CD8-positive, alpha-beta memory T cell (primary cell): Measurements from ENCODE around the gene ZBTB21. TPM values are rescaled to one million over a fixed set of nuclear protein-coding genes. Genes with fewer than 3 reads are reported as not detected.

Experiments
- CTCF ChIA-PET: fragments of 350-600 bp; sonication (Branson Sonifier 250); formaldehyde crosslinking; loops from one replicate; lab custom pipeline; 2021; ENCODE audit warnings: antibody characterized with exemption; lab: Charles Lee
- POLR2A ChIA-PET: fragments of 350-600 bp; sonication (Branson Sonifier 250); formaldehyde crosslinking; loops from one replicate; lab custom pipeline; 2021; ENCODE audit warnings: antibody characterized with exemption; lab: Charles Lee
- DNase-seq, 5 donors: peaks; one replicate each; pipeline versions ENCODE4 v3.0.0 to v3.0.0-alpha.2; 2020 to 2022; ENCODE audit warnings: mixed read lengths in 1 of 5
- H3K27ac ChIP-seq: one replicate; pipeline ENCODE4 v1.7.0; 2013; ENCODE audit warnings: low read depth, mild to moderate bottlenecking, low read length, moderate library complexity
- H3K27me3 ChIP-seq: 2 replicates; pipeline ENCODE4 v1.7.0; 2013; ENCODE audit warnings: low read length, mild to moderate bottlenecking; ENCODE audit not compliant: insufficient read depth, poor library complexity, severe bottlenecking
- H3K36me3 ChIP-seq: 2 replicates; pipeline ENCODE4 v1.7.0; 2013; ENCODE audit warnings: mild to moderate bottlenecking, low read length, moderate library complexity; ENCODE audit not compliant: insufficient read depth
- H3K4me1 ChIP-seq: 2 replicates; pipeline ENCODE4 v1.7.0; 2013; ENCODE audit warnings: mild to moderate bottlenecking, low read length, moderate library complexity; ENCODE audit not compliant: insufficient read depth
- H3K4me3 ChIP-seq: 2 replicates; pipeline ENCODE4 v1.7.0; 2013; ENCODE audit warnings: mild to moderate bottlenecking, low read length
- H3K9me3 ChIP-seq: 2 replicates; pipeline ENCODE4 v1.7.0; 2013; ENCODE audit warnings: mild to moderate bottlenecking, low read length
- H3K27ac Mint-ChIP-seq, 8 donors: one replicate each; pipeline ENCODE4 v1.8.0; 2020 to 2021; ENCODE audit warnings: mixed read lengths in 8 of 8, mild to moderate bottlenecking in 6 of 8, inconsistent platforms in 3 of 8, moderate library complexity in 3 of 8
- H3K27me3 Mint-ChIP-seq, 2 donors: one replicate each; pipeline ENCODE4 v1.8.0; 2020 to 2021; ENCODE audit warnings: mixed read lengths in 2 of 2, mild to moderate bottlenecking in 1 of 2, moderate library complexity in 1 of 2
- H3K36me3 Mint-ChIP-seq, 3 donors: one replicate each; pipeline ENCODE4 v1.8.0; 2020 to 2021; ENCODE audit warnings: mixed read lengths in 3 of 3, inconsistent platforms in 1 of 3, mild to moderate bottlenecking in 1 of 3
- H3K4me1 Mint-ChIP-seq, 3 donors: one replicate each; pipeline ENCODE4 v1.8.0; 2020 to 2021; ENCODE audit warnings: mixed read lengths in 3 of 3, inconsistent platforms in 1 of 3, mild to moderate bottlenecking in 1 of 3
- H3K4me3 Mint-ChIP-seq, 7 donors: one replicate each; pipeline ENCODE4 v1.8.0; 2020 to 2021; ENCODE audit warnings: mixed read lengths in 7 of 7, mild to moderate bottlenecking in 6 of 7, moderate library complexity in 4 of 7, inconsistent platforms in 2 of 7
- H3K9me3 Mint-ChIP-seq, 5 donors: one replicate each; pipeline ENCODE4 v1.8.0; 2020 to 2022; ENCODE audit warnings: mixed read lengths in 5 of 5, mild to moderate bottlenecking in 3 of 5, moderate library complexity in 2 of 5, inconsistent platforms in 1 of 5
- polyA plus RNA-seq: library from polyadenylated mRNA; unstranded; fragments of 300-500 nt; fragmentation: Illumina TruSeq; gene quantifications from one replicate; pipeline ENCODE4 v1.2.3, GENCODE V29; 2021
- total RNA-seq, 2 experiments: library from RNA; stranded (reverse); gene quantifications; one replicate each; pipeline ENCODE4 v1.2.3, GENCODE V29; 2021

ZBTB21 gene
- total and polyA plus RNA-seq, 3 experiments from 2014 or later, result 5.9 to 43.6 (median 39.0) TPM

GRCh38 chr21:42043201-42043895, 33.2 kb upstream of the ZBTB21 start:
- Mint-ChIP-seq H3K27ac (no peak overlapping the region), H3K4me3 (no peak overlapping the region), H3K36me3 (no peaks in the 10 kb centered on the region), H3K27me3 (peaks cover 0 to 8% of the 10 kb centered on the region in 2 donors), H3K4me1 (peaks cover 0 to 2% (median 0%) of the 10 kb centered on the region in 3 donors), H3K9me3 (no peaks in the 10 kb centered on the region)
- no peaks in the 10 kb centered on the region for H3K9me3 ChIP-seq
- no peaks in the 10 kb centered on the region for H3K27me3 ChIP-seq
- CTCF ChIA-PET, result no interaction called here
- no peaks in the 10 kb centered on the region for H3K4me1 ChIP-seq
- DNase-seq, result peak in 1 of 5 donors; percentile 27
- no peaks in the 10 kb centered on the region for H3K36me3 ChIP-seq
- H3K4me3 ChIP-seq, result no peak overlapping the region
- no peak overlapping the region for H3K27ac ChIP-seq
- POLR2A ChIA-PET, result interaction anchor here (0.6 kb wide), 1 partner anchor 203 kb away, joined by 6 read pairs; no protein-coding TSS in a partner anchor

DNA sequence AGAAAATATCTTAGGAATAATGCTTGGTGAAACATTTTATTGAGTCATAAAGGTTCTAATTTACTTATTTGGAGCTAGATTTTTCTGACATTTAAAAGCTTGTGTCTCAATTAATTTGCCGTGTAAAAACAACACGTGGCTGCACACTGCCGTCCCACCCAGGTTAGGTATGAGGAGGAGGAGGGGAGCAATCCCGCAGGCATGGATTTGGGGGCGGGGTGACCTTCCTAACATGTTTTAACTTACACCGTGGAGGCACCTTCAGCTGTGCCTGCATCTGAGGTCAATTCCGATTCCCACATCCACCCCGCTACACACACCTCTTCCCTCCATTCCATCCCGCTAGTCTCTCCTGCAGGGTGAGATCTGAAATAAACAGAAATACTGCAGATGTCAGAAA, 32.5 kb upstream of the ZBTB21 start:
- no peaks in the 10 kb centered on the region for H3K9me3 ChIP-seq
- H3K27me3 ChIP-seq, result no peaks in the 10 kb centered on the region
- H3K27ac ChIP-seq, result no peak overlapping the region
- peaks cover 0 to 2% (median 0%) of the 10 kb centered on the region in 3 donors for H3K4me1 Mint-ChIP-seq
- ChIA-PET CTCF (no interaction called here), POLR2A (interaction anchor here (0.6 kb wide), 1 partner anchor 202 kb away, joined by 6 read pairs; no protein-coding TSS in a partner anchor)
- H3K9me3 Mint-ChIP-seq, result no peaks in the 10 kb centered on the region
- H3K27ac Mint-ChIP-seq, result no peak overlapping the region
- no peaks in the 10 kb centered on the region for H3K36me3 Mint-ChIP-seq
- H3K4me1 ChIP-seq, result no peaks in the 10 kb centered on the region
- H3K36me3 ChIP-seq, result no peaks in the 10 kb centered on the region
- H3K4me3 ChIP-seq, result no peak overlapping the region
- peak in 1 of 5 donors; percentile 15 for DNase-seq
- peaks cover 0 to 5% of the 10 kb centered on the region in 2 donors for H3K27me3 Mint-ChIP-seq
- no peak overlapping the region for H3K4me3 Mint-ChIP-seq

DNA sequence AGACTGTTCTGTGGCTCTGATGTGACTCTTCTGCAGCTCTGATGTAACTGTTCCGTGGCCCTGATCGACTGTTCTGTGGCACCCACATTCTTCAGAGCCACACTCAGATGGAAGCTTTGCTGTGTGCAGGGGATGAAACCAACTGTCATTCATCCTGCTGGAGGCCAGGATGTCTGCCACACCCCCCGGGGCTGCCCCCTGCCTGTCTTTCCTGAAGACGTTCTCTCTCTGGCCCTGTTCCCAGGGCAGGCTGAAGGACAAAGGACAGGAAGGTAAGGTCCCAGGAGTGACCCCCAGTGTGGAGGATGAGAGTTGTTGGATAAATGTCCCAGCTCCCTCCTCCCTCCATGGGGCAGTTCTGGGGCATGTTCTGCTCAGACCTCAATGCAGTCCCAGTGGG, 31.6 kb upstream of the ZBTB21 start:
- H3K4me1 ChIP-seq, result no peaks in the 10 kb centered on the region
- CTCF ChIA-PET, result interaction anchor here (0.5 kb wide), 1 partner anchor 20 kb away, joined by 3 read pairs; no protein-coding TSS in a partner anchor
- H3K36me3 ChIP-seq, result no peaks in the 10 kb centered on the region
- H3K27ac Mint-ChIP-seq, result no peak overlapping the region
- no peak overlapping the region for H3K4me3 ChIP-seq
- peaks cover 0 to 4% of the 10 kb centered on the region in 2 donors for H3K27me3 Mint-ChIP-seq
- peak in 1 of 5 donors; percentile 30 for DNase-seq
- peaks cover 0 to 2% (median 0%) of the 10 kb centered on the region in 3 donors for H3K4me1 Mint-ChIP-seq
- H3K36me3 Mint-ChIP-seq, result no peaks in the 10 kb centered on the region
- no peaks in the 10 kb centered on the region for H3K9me3 Mint-ChIP-seq
- no peak overlapping the region for H3K4me3 Mint-ChIP-seq
- no peaks in the 10 kb centered on the region for H3K9me3 ChIP-seq
- no peak overlapping the region for H3K27ac ChIP-seq
- POLR2A ChIA-PET, result no interaction called here
- H3K27me3 ChIP-seq, result no peaks in the 10 kb centered on the region

DNA sequence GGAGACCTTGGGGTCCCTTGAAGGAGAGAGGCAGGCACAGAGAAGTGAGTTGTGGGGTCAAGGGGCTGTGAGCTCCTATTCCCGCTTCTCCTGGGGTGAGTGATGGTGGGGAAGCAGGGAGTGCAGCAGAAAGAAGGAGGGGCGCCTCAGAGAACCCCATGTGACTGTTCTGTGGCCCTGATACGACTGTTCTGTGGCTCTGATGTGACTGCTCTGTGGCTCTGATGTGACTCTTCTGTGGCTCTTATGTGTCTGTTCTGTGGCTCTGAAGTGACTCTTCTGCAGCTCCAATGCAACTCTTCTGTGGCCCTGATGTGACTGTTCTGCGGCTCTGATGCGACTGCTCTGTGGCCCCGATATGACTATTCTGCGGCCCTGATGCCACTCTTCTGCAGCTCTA, 31.1 kb upstream of the ZBTB21 start:
- H3K4me1 Mint-ChIP-seq, result peaks cover 0 to 2% (median 0%) of the 10 kb centered on the region in 3 donors
- no peaks in the 10 kb centered on the region for H3K36me3 Mint-ChIP-seq
- ChIA-PET POLR2A (no interaction called here), CTCF (interaction anchor here (0.5 kb wide), 1 partner anchor 20 kb away, joined by 3 read pairs; no protein-coding TSS in a partner anchor)
- H3K36me3 ChIP-seq, result no peaks in the 10 kb centered on the region
- H3K27me3 Mint-ChIP-seq, result peaks cover 0 to 3% of the 10 kb centered on the region in 2 donors
- H3K27me3 ChIP-seq, result no peaks in the 10 kb centered on the region
- H3K4me1 ChIP-seq, result no peaks in the 10 kb centered on the region
- H3K4me3 ChIP-seq, result no peak overlapping the region
- H3K9me3 ChIP-seq, result no peaks in the 10 kb centered on the region
- H3K27ac Mint-ChIP-seq, result no peak overlapping the region
- no peaks in the 10 kb centered on the region for H3K9me3 Mint-ChIP-seq
- H3K4me3 Mint-ChIP-seq, result no peak overlapping the region
- H3K27ac ChIP-seq, result no peak overlapping the region
- peak in 1 of 5 donors; percentile 8 for DNase-seq

DNA sequence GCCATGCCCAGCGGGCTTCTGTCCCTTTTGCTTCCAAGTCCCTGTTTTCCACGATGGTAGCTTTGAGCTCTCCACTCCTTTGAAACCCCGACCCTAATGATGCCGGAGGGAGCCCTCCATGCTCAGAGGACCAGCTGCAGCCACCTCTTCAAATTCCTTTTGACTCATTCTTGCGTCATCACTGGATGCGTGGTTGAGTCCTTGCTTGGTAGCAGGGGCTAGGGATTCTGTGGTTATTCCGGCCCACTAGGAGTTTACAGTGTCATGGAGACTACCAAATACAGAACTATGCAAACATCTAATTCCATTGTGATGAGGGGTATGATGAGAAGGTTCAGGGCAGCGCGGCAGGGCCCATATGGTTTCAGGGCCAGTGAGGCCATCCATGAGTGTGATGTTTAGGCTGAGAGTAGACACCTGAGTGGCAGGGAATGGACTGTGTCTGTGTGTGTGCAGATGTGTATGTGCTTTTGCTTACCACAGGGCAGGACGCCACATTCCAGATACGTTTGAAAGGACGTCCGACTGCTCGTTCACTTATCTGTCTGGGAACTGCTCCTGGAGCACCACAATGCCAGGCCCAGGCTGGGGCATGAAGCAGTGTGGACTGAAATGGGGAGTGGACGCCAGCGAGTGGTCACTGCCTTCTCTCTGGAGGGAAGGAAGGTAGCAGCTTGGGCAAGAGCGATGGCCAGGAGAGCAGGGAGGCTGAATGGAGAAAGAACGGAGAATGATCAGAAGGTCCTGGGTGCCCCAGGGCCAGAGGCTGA, 30.4 kb upstream of the ZBTB21 start:
- Mint-ChIP-seq H3K36me3 (peaks cover 0 to 1% (median 0%) of the 10 kb centered on the region in 3 donors), H3K9me3 (no peaks in the 10 kb centered on the region), H3K27ac (no peak overlapping the region), H3K27me3 (peaks cover 0 to 3% of the 10 kb centered on the region in 2 donors), H3K4me3 (no peak overlapping the region), H3K4me1 (peaks cover 0 to 2% (median 0%) of the 10 kb centered on the region in 3 donors)
- no peak overlapping the region for H3K4me3 ChIP-seq
- peak in 1 of 5 donors; percentile 18 for DNase-seq
- H3K27me3 ChIP-seq, result no peaks in the 10 kb centered on the region
- ChIA-PET CTCF (no interaction called here), POLR2A (no interaction called here)
- no peaks in the 10 kb centered on the region for H3K9me3 ChIP-seq
- no peaks in the 10 kb centered on the region for H3K36me3 ChIP-seq
- H3K4me1 ChIP-seq, result no peaks in the 10 kb centered on the region
- H3K27ac ChIP-seq, result no peak overlapping the region

DNA sequence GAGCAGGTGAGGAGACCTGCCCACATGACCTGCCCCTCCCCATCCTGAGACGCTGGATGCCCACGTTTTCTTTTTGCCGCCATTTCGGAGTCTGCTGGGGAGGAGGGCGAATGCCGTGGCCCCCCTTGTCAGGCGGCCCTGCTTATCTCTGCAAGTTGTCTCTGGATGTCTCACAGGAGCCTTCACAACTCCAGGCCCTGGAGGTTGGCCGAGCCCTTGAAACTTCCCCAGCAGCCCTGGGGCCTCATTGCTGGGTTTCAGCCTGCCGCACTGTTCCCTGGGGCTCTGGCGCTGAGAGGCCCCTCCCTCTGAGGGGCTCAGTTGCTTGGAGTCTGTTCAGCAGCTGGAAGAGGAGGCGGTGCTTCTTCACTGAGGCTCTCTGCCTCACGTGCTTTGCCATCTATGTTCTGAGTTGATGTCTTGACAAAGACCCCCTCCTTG, 29.8 kb upstream of the ZBTB21 start:
- CTCF ChIA-PET, result no interaction called here

DNA sequence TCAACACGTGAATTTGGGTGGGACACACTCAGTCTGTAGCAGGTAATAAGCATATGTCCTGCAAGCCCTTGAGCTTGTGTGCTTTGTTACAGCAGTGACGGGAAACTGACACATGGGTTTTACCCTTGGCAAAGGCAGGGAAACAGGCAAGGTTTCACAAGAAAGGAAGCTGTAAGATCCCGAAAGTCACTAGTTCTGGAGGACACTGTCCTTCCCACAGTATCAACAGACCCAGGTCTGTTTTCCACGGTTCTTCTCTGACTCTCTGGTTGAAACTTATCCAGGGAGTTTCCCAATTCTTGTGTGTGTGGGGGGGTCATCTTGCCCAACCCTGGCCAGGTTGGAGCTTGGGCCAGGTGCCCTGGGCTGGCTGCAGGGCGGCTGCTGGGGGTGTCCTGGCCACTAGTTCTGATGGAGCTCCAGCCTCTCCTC, 29.3 kb upstream of the ZBTB21 start:
- Mint-ChIP-seq H3K36me3 (peaks cover 0 to 1% (median 0%) of the 10 kb centered on the region in 3 donors), H3K27ac (no peak overlapping the region), H3K4me3 (no peak overlapping the region), H3K9me3 (no peaks in the 10 kb centered on the region), H3K27me3 (peaks cover 0 to 4% of the 10 kb centered on the region in 2 donors), H3K4me1 (peaks cover 0 to 2% (median 0%) of the 10 kb centered on the region in 3 donors)
- H3K4me1 ChIP-seq, result no peaks in the 10 kb centered on the region
- CTCF ChIA-PET, result no interaction called here
- no peaks in the 10 kb centered on the region for H3K9me3 ChIP-seq
- DNase-seq, result no peak
- H3K27me3 ChIP-seq, result no peaks in the 10 kb centered on the region
- H3K27ac ChIP-seq, result no peak overlapping the region
- POLR2A ChIA-PET, result no interaction called here
- H3K4me3 ChIP-seq, result no peak overlapping the region
- no peaks in the 10 kb centered on the region for H3K36me3 ChIP-seq

More for the DNA sequence above, 29.8 kb upstream of the ZBTB21 start:
- Mint-ChIP-seq H3K4me3 (no peak overlapping the region), H3K4me1 (peaks cover 0 to 2% (median 0%) of the 10 kb centered on the region in 3 donors), H3K27ac (peak overlapping the region in 1 of 8 donors; percentile 29), H3K27me3 (peaks cover 0 to 3% of the 10 kb centered on the region in 2 donors), H3K9me3 (no peaks in the 10 kb centered on the region), H3K36me3 (peaks cover 0 to 1% (median 0%) of the 10 kb centered on the region in 3 donors)
- Histone ChIP-seq H3K9me3 (no peaks in the 10 kb centered on the region), H3K27ac (no peak overlapping the region), H3K4me1 (no peaks in the 10 kb centered on the region), H3K4me3 (no peak overlapping the region), H3K27me3 (no peaks in the 10 kb centered on the region), H3K36me3 (no peaks in the 10 kb centered on the region)
- DNase-seq, result no peak
- POLR2A ChIA-PET, result no interaction called here
